Stimulated activated CD4-positive, alpha-beta T cell treated with anti-CD3 and anti-CD28 coated beads, Interleukin-12 subunit alpha, Interleukin-12 subunit beta, amount 100 ng/mL, for 24 hours (primary cell): Measurements from ENCODE around the gene CCDC137.

ENCODE experiments used
- DNase-seq, 2 experiments: peaks; one replicate each; pipeline ENCODE4 v3.0.0-alpha.2; 2020; ENCODE audit warnings: low read depth in 2 of 2

Gene CCDC137

DNA sequence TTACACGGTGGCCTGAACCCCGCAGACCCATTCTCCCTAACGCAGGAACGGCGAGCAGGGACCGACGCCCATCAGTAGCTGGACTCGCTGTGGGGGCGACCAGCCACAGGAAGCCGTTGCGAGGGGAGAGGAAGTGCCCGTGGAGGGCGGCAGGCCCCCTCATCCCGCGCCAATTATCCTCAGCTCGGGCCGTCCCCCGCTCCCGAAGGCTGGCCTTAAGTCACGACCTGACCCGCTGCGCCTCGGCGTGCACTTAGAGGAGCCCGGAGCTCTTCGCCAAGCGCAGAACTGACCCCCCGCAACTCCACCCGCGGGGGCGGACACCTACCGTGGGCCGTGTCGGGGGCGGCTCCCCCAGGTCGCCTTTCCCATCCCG is 16.7 kb downstream of the CCDC137 start:
- DNase-seq: no peak

DNA sequence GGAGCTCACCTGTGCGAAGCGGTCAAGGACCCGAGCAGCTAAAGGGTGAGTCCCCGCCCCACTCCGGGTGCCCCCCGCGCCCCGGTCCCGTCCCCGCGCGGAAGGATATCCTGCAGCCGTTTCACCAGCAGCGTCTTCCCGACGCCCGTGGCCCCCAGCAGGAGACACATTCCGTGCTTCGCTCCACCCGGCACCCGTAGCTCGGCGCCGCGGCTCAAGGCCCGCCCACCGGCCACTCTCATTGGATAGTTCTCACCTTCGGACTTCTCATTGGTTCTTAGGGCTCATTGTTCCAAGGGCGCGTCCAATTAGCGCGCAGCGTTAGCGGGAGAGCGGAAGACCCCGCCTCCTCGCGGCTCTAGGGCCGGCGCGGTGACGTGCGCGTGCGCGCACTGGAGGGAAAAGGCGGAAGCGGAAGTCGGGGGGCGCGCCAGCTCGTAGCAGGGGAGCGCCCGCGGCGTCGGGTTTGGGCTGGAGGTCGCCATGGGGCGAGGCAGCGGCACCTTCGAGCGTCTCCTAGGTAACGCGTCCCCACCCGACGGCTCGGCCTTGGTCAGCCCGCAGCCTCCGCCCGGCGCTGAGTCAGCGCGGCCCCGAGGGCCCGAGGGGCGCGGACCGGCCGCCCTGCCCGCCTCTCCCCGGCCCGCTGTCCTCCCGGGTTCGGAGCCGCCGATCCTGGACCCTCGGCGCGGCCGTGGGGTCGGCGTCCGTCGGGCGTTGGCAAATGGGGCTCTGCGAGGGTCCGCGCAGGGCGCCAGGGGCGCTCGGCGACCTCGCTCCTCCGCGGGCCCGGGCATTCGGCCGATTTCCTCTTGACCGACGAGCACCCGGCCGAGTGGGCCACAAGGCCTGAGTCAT is 17.3 kb downstream of the CCDC137 start, which contains the start of the genes ARL16 and HGS:
ARL16 (minus strand) TSS at position 214 of the 858 bp plus-strand sequence; CDS start at position 170, 44 bp downstream.
HGS (plus strand) TSS at position 428 of the 858 bp plus-strand sequence; CDS start at position 484, 56 bp downstream.
- DNase-seq: peak; percentile 97

DNA sequence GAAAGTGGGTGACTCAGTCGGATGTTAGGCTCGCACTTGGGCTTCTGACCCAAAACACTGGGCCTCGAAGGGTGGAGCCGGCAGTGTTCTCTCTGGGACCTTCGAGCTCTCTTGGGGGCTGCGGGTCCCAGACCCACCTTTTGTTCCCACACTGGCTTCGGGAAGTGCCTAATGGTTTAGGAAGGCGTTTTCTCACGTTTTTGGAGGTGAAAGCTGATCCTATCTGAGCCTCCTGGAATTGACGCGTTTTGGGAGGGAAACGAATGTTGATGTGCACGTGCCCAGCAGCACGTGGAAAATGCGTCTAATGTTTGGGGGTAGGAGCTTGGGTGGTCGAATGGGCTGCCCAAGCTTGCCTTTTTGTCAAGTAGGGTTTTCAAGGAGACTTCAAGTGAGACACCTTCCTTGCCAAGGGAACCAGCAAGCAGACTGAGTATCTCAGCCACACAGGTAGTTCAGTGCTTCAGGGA is 17.9 kb downstream of the CCDC137 start:
- DNase-seq: no peak

DNA sequence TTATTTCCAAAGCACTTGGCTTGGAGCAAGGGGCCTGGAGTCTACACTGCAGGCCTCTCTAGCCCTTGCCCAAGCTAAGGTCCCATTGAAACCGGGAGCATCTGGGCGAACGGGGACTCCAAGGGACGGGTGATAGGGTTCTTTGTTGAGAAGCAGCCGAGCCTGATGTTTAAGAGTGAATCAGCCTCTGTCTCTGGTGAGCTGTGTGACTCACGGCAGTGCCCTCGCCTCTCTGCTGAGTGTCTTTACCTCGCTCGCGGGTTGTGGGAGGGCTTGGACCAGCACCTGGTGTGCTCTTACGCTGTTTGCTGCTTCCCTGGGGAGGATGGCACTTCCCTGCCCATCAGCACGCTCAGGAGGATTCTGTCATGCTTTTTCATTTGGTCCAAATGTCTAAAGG is 18.6 kb downstream of the CCDC137 start:
- DNase-seq: peak in 1 of 2 experiments; percentile 28

DNA sequence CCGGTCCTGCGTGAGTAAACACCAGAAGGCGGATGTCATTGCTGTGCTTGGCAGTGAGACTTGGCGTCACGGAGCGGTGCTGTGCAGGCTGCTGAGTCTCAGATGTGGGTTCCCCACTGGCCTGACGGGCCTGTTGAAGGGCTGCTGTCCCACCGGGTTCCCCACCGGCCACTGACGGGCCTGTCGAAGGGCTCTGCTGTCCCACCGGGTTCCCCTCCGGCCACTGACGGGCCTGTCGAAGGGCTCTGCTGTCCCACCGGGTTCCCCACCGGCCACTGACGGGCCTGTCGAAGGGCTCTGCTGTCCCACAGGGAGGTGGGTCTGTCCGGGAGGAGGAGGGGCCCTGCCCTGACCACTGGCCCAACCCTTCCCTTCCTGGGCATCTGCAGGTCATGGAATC is 20.1 kb downstream of the CCDC137 start:
- no peak for DNase-seq

DNA sequence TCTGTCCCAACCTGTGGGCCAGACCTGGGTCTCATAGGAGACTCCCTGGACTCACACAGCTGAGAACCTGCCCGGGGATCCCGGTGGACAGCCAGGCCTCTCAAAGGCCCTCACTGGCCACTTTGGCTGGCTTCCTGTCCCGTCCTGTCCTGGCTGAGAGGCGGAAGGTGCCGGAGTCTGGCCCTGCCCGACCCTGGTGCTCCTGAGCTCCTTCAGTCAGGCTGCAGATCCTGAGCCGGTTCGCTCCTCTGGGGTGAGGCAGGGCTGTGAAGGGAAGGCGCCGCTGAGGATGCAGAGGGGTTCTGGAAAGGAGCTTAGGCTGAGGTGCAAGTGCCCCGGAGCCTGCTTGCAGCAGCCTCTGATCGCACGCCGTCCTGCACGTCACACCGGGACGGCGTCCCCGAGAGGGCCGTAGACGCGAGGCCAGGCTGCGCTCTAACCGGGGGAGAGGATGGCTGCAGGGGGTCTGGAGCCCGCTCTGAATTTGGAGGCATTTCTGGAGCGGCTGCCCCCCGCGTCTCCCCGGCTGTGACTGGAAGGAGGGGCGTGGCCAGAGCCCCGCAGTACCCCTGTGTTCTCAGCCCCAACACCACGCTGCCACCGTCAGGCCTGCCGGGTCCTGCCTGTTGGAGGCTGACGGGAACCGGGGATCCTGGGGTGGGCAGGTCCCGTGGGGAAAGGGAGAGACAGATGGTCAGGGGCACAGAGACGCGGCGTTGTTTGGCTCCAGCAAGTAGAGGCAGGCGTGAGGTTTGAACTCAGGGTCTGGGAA is 21.4 kb downstream of the CCDC137 start:
- DNase-seq: no peak

DNA sequence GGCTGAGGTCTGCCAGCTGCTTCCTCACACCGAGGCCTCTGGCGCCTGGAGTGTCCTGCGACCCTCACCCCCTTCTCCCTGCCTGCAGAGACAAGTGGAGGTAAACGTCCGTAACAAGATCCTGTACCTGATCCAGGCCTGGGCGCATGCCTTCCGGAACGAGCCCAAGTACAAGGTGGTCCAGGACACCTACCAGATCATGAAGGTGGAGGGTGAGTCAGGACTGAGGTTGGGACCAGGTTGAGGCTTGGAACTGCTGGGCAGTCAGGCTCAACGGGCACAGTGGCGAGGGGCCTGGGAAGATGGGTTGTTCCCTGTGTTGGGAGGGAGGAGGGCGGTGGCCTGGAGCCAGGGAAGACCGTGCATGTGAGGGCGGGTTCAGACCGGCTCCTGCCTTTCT is 22.1 kb downstream of the CCDC137 start:
- no peak for DNase-seq

DNA sequence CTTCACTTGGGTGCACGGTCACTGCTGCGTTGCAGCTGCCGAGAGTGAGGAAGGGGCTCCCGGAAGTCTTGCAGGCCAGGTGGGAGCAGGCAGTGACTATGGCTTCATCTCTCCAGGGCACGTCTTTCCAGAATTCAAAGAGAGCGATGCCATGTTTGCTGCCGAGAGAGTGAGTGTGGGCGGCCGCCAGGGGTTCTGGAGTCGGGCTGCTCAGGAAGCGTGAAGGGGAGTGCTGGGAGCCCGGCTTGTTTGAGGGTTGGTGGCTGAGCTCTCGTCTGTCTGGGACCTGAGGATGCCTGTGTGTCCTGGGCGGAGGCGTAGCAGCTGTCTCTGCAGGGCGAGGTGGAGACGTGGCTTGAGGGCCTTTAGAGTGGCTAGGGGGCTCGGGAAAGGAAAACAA is 23.5 kb downstream of the CCDC137 start:
- DNase-seq: no peak

DNA sequence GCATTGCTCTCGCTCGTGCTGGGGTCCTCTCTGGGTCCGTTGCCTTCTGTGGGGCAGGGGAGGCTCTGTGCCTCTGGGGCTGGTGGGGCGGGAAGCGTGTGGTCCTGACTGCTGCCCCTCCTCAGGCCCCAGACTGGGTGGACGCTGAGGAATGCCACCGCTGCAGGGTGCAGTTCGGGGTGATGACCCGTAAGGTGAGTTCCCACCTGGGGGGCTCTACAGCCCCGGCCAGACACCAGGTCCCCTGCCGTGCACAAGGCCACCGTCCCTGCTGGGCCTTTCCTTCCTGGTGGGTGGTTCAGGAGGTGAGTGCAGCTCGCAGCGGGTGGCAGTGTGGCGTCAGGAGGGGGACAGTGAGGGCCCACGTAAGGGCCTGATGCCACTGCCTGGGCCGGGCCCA is 24.0 kb downstream of the CCDC137 start:
- DNase-seq: no peak

DNA sequence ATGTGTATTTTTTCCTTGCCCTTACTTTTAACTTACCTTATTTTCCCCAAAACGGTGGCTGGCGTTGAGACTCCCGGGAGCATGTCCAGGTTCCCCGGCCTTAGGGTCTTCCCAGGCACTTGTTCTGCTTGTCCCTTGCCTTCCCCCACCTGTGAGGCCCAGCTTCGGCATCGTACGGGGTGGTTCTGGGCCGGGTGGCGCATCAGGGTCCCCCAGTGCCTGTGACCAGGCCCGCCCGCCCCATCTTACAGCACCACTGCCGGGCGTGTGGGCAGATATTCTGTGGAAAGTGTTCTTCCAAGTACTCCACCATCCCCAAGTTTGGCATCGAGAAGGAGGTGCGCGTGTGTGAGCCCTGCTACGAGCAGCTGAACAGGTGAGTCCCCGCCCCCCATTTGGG is 24.7 kb downstream of the CCDC137 start:
- DNase-seq: no peak

DNA sequence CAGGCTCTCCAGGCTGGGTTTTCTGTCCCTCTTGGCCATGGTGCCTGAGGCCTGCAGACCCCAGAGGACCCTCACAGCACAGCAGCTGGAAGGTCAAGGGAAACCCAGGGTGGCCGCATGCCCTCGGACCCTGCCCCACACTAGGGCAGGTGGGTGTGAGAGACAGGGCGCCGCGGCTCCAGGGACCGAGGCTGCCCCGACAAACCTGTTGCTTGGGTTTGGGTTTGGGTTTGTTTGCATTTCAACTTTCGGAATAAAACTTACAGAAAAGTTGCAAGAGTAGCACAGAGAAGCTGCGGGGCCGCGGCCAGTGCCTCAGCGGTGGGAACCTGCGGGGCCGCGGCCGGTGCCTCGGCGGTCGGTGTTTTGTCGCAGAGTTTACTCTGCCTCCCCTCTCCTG is 25.1 kb downstream of the CCDC137 start:
- DNase-seq: no peak

DNA sequence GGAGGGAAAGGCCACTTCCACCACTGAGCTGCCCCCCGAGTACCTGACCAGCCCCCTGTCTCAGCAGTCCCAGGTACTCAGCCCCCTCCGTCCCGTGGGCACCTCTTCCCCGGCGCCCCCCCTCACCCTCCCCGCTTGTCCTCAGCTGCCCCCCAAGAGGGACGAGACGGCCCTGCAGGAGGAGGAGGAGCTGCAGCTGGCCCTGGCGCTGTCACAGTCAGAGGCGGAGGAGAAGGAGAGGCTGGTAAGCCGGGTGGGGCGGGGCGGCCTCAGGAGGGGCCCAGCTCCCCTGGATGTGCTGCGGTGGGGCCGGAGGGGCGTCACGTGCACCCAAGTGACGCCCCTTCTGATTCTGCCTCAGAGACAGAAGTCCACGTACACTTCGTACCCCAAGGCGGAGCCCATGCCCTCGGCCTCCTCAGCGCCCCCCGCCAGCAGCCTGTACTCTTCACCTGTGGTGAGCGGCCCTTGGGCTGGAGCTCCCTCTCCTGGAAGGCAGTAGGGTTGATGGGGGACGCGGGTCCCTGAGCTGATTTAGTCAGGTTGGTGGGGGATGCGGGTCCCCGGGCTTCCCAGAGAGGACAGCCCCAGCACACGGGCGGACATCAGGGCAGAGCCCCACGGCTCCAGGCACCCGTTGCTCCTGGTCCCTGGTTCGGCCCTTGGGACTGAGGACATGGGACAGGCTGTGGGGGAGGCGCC is 27.1 kb downstream of the CCDC137 start:
- DNase-seq: no peak

DNA sequence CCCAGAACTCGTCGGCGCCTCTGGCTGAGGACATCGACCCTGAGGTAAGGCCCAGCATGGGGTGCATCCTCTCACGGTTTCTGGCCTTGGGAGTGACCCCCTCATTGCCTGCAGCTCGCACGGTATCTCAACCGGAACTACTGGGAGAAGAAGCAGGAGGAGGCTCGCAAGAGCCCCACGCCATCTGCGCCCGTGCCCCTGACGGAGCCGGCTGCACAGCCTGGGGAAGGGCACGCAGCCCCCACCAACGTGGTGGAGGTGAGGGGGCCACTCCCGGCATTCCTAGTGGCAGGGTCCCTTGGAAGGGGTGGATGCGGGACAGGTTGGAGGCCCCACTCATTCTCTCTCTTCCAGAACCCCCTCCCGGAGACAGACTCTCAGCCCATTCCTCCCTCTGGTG is 28.3 kb downstream of the CCDC137 start:
- DNase-seq: no peak

DNA sequence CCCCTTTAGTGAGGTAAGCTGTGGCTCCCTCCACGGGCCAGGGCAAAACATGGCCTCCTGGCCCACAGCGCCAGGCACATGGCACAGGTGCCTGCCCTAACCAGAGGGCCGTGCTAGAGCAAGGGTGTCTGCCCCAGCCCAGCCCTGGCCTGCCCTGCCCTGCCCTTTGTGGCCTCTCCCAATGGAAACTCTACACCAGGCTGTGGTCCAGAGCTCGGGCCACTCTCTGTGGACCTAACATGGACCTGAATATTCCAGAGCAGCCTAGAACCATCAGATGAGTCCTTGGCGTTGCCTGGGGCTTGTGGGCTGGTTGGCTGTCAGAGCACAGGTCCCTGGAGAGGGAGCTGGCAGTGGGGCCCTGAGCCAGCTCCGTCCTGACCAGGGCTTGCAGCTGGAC is 28.7 kb downstream of the CCDC137 start:
- no peak for DNase-seq

DNA sequence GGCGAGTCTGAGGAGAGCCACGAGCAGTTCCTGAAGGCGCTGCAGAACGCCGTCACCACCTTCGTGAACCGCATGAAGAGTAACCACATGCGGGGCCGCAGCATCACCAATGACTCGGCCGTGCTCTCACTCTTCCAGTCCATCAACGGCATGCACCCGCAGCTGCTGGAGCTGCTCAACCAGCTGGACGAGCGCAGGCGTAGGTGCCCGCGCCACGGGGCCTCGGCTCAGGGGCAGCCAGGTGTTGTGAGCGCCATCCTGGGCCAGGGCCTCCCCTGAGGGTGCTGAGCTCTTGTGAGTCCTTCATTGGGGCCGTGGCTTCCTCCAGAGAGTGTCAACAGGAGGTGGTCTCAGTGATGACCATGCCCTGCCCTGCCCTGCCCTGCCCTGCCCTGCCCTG is 29.3 kb downstream of the CCDC137 start:
- no peak for DNase-seq

DNA sequence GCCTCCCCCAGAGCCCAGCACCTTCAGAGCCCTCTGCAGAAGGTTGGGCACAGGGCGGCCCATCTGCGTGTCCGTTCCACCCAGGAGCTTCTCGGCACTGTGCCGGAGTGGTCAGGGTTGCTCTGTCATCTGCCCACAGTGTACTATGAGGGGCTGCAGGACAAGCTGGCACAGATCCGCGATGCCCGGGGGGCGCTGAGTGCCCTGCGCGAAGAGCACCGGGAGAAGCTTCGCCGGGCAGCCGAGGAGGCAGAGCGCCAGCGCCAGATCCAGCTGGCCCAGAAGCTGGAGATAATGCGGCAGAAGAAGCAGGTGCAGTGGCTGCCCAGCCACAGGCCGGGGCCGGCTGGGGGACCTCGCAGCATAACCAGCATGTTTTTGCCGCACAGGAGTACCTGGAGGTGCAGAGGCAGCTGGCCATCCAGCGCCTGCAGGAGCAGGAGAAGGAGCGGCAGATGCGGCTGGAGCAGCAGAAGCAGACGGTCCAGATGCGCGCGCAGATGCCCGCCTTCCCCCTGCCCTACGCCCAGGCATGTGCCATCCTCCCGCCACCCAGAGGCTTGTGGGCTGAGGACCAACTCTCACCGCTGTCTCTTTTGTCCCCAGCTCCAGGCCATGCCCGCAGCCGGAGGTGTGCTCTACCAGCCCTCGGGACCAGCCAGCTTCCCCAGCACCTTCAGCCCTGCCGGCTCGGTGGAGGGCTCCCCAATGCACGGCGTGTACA is 29.8 kb downstream of the CCDC137 start:
- DNase-seq: no peak

DNA sequence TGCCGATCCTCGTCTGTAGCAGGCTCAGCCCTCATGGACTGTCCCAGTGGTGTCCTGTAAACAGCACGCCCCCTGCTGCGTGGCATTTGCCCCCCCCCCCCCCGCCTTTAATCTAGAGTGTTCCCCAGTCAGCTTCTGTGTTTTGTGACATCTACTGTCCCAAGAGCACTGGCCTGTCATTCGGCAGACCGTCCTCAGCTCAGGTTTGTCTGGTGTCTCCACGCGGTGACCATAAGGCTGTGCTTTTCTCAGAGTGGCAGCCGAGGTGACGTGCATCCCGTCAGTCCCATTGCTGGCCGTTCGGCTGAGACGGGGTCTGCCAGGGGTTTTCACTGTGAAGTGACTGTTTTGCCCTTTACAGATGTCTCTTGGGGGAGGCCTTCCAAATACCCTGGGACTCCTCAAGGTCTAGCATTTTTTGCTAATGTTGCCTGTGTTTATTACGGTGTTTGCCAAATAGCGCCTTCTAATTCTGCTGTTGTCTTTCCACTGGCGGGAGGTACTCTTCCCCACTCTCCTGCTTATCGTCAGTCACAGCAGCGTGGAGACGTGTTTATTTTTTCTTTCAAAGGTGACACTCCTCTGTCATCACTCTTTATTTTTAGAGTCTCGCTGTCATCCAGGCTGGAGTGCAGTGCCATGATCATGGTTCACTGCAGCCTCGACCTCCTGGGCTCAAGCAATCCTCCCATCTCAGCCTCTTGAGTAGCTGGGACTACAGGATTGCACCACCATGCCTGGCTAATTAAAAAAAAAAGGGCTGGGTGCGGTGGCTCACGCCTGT is 30.9 kb downstream of the CCDC137 start:
- no peak for DNase-seq

DNA sequence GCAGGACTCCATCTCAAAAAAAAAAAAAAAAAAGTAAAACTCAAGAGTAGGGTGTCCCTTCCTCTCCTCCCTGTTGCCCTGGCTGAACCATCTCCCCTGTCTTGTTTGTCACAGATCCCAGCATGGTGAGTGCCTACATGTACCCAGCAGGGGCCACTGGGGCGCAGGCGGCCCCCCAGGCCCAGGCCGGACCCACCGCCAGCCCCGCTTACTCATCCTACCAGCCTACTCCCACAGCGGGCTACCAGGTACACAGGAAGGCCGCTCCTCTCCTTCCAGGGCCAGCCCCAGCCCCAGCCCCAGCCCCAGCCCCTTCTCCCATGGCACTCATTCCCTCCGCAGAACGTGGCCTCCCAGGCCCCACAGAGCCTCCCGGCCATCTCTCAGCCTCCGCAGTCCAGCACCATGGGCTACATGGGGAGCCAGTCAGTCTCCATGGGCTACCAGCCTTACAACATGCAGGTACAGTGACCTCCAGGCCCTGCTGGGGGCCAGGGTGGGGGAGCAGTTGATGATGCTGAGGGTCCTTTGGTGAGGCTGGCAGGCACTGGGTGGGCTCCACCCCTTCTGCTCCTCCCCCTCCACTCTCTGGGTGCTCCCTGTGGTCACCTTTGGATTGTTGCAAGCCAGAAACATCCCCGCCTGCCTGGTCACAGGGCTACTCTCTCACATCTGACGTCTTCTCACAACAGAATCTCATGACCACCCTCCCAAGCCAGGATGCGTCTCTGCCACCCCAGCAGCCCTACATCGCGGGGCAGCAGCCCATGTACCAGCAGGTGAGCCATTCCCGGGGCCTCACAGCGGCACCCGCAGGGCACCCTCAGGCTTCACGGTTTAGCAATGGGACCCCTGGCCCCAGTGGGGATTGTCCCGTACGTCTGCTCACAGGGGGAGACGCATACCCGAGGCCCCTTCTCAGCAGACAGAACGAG is 34.1 kb downstream of the CCDC137 start:
- no peak for DNase-seq

DNA sequence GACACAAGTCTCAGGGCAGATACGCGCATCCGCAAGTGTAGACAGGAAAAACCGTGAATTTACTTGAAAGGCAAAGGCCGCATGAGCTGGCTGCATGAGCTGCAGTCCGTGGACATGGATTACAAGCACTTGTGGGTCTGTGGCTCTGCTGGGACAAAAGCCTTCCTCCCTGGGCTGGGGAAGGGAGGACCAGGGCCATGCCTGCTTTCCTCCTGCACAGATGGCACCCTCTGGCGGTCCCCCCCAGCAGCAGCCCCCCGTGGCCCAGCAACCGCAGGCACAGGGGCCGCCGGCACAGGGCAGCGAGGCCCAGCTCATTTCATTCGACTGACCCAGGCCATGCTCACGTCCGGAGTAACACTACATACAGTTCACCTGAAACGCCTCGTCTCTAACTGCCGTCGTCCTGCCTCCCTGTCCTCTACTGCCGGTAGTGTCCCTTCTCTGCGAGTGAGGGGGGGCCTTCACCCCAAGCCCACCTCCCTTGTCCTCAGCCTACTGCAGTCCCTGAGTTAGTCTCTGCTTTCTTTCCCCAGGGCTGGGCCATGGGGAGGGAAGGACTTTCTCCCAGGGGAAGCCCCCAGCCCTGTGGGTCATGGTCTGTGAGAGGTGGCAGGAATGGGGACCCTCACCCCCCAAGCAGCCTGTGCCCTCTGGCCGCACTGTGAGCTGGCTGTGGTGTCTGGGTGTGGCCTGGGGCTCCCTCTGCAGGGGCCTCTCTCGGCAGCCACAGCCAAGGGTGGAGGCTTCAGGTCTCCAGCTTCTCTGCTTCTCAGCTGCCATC is 34.9 kb downstream of the CCDC137 start:
- no peak for DNase-seq
